GM10266 (cell line): ENCODE data around the gene RFK.

Experiments used
- DNase-seq: peaks from one replicate; pipeline ENCODE4 v3.0.0; 2012; ENCODE audit errors: extremely low spot score
- TF ChIP-seq, protein P1 (sequence below): IDR thresholded peaks from 2 replicates; pipeline ENCODE4 v1.5.1; 2012; ENCODE audit warnings: mild to moderate bottlenecking, low read depth; ENCODE audit not compliant: control insufficient read depth, insufficient read depth; ENCODE audit errors: missing control alignments

Gene RFK

DNA sequence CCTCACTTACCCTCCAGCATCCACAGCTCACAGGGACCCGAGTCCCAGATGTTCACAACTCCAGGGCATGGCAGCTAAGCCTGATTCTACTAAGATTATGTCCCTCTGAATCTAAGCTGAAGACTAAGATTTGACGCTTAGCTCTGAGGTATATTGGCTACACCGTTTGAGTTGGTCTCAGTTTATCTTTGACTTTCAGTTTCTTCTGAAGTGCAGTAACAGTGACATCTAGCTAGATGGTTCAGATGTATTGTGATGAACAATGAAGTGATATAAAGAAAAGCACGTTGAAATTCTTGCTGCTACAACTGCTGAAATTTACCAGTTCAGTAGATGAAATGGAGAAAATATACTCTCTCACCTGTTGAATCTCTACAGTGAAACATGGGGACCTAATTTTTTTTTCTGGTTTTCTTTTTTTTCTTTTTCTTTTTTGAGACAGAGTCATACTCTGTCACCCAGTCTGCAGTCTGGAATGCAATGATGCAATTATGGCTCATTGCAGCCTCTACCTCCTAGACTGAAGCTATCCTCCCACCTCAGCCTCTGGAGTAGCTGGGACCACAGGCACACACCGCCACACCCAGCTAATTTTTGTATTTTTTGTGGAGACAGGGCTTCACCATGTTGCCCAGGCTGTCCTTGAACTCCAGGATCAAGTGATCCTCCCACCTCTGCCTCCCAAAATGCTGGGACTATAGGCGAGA, 15.7 kb downstream of the RFK start:
- TF ChIP-seq, protein P1, sequence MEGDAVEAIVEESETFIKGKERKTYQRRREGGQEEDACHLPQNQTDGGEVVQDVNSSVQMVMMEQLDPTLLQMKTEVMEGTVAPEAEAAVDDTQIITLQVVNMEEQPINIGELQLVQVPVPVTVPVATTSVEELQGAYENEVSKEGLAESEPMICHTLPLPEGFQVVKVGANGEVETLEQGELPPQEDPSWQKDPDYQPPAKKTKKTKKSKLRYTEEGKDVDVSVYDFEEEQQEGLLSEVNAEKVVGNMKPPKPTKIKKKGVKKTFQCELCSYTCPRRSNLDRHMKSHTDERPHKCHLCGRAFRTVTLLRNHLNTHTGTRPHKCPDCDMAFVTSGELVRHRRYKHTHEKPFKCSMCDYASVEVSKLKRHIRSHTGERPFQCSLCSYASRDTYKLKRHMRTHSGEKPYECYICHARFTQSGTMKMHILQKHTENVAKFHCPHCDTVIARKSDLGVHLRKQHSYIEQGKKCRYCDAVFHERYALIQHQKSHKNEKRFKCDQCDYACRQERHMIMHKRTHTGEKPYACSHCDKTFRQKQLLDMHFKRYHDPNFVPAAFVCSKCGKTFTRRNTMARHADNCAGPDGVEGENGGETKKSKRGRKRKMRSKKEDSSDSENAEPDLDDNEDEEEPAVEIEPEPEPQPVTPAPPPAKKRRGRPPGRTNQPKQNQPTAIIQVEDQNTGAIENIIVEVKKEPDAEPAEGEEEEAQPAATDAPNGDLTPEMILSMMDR = no peak

DNA sequence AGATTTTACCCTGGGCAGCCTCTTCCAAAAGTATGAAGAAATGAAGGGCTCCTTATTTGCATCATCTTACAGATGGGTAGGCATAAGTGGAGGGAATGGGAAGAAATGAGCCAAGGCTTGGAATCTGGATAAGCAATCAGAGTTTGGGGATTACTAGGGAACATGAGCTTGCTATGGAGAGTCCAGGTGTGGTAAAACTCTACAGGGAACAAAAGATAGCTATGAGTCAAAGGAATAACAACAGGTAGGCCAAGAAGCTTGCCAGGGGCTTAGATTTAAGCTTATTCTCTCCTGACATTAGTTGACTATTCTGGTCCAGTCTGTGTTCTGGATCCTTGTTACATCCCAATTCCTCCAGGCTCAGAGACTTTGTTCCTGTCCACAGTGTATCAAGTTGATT, 16.4 kb downstream of the RFK start:
- no peak for DNase-seq
- TF ChIP-seq, protein P1 = no peak

More for the DNA sequence above, 15.7 kb downstream of the RFK start:
- DNase-seq = no peak

DNA sequence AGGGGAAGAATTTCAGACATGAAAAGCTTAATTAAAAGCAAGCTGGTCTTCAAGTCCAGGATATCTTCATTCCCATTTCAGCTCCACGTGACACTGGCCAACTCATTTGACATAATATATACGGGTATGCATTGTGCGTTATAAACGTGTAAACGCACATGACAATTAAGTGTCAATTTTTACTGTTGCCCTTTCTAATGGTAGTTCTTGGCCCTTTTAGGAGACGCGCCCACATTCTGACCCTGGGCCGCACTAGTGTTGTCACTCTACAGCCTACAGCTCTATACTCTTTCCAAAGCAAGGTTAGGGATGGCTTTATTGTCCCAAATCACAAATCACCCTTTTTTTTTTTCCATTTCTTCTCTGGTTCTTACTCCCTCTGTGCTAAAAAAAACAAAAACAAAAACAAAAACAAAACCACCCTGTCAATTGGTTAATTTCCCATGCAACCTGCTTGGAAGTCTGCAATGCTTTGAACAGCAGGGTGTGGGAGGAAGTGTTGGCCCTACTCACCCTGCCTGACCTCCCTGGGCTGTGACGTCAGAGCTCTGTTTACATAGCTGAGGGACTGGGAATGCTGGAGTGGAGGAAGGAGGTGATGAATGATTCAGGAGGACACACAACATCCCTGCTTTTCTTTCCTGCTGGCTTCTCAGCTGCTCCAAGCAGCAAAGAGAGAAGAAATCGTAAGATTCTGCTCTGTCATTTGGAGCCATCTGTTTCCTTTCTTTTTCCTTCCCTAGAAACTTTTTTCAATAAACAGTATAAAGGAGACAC, 19.3 kb downstream of the RFK start:
- DNase-seq = no peak
- TF ChIP-seq, protein P1 = no peak

DNA sequence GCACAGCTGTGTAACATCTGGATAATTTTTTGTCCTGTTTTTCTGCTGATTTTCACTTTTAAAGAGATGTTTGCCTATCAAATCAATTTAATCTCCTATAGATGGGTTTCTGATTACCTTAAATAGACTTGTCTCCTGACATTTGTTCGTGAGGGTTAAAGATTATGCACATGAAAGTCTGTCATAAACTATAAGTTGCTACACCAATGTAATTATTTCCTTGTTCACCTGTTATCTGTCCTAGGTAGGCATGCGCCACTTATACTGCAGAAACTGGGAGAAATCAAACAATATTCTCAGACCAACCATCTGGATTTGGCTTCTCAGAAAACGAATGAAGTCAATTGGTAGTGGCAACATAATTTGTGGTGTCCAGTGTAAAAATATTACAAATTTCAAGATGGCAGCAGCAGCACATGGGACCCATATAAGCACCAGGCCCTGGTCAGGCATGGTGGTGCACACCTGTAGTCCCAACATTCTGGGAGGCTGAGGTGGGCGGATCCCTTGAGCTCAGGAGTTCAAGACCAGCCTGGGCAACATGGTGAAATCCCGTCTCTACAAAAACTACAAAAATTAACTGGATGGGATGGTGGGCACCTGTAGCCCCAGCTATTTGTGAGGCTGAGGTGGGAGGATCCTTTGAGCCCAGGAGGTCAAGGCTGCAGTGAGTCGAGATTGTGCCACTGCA, 20.3 kb downstream of the RFK start:
- TF ChIP-seq, protein P1 = no peak
- no peak for DNase-seq

DNA sequence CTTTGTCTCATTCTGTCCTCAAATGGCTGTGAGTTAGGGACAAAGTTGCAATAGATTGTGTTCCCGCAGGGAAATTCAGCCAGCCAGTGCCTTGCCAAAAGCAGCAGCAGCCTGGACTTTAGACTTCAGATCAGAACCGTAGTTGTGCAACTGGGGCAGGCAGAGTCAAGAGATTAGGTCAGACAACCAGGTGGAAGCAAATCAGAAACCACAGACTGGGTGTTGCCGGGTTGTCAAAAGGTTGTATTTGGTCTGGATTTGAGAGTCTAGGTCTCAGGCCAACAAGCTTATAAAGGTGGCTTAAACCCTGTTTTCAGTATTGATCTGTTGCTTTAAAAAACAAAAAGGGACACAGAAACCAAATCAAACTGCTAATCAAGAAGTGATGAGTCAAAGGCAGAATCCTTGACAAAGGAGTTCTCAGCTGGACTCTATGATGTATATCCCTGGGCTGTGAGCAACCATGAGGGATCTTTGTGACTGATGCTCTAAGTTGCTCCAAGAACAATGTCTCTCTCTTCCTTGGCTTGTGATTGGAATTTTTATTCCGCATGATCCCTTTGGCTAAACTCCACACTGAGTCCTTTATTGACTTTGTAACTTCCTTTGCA, 20.9 kb downstream of the RFK start:
- TF ChIP-seq, protein P1 = no peak
- no peak for DNase-seq

DNA sequence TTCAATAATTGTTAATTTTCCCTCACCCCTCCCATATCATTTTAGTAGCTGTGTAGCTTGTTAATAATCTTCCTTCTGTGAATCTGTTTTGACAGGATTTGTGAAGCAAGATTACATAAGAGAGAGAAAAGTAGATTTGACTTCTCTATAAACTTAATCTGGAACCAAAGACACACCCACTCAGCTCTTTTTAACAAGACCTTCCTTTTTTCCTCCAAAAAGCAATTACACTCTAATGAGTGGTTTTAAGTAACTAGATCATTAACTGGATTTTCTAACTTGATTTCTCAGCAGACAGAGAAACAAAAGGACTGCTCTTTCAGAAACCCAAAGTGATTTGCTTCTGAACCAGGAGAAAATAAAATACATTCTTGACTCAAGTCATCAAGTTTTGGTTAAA, 21.9 kb downstream of the RFK start:
- TF ChIP-seq, protein P1 = no peak
- no peak for DNase-seq
